HG03460 (cell line): Measurements from ENCODE around the gene DPM2.

Experiments used
- ATAC-seq: cut with Tn5 transposase; IDR thresholded peaks from one replicate; pipeline ENCODE4 v1.9.1; 2021; ENCODE audit not compliant: unreplicated experiment

The DPM2 gene, protein sequence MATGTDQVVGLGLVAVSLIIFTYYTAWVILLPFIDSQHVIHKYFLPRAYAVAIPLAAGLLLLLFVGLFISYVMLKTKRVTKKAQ

GRCh38 chr9:127937388-127938297, at the start of gene DPM2:
Gene DPM2, minus strand, starts transcription at chr9:127937854. Its CDS starts 34 bp downstream, at chr9:127937820.
- peak; percentile 93 for ATAC-seq

DNA sequence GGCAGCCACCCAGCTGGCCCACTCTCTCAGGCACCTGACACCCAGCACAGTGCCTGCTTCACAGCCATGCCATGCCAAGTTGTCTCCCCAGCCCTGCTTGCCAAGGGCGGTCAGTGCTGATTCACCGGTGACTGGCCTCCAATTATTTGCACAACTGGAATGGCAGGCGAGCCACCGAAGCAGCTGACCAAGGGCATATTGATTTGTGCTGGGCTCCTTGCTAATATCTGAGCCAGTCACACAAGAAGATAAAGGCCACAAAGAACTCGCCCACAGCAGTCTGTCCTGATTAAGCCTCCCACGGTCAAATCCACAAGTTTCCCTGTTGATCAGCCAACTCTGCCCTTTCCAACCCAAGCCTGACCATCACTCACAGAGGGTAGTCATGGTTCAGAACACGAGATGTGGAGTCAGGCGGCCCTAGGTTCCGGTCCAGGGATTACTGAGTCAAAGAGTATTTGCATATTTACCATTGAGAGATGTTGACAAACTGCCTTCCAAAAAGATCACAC, 49.5 kb upstream of the DPM2 start:
- ATAC-seq, result no peak

- no peak for ATAC-seq
Observed at GRCh38 chr9:127985011-127985410, 47.4 kb upstream of the DPM2 start.

- ATAC-seq, result peak; percentile 32
Observed at GRCh38 chr9:127983847-127984289, 46.2 kb upstream of the DPM2 start.

GRCh38 chr9:127982912-127983311, 45.3 kb upstream of the DPM2 start:
- no peak for ATAC-seq

GRCh38 chr9:127981559-127982121, 44.0 kb upstream of the DPM2 start:
- ATAC-seq, result no peak

DNA sequence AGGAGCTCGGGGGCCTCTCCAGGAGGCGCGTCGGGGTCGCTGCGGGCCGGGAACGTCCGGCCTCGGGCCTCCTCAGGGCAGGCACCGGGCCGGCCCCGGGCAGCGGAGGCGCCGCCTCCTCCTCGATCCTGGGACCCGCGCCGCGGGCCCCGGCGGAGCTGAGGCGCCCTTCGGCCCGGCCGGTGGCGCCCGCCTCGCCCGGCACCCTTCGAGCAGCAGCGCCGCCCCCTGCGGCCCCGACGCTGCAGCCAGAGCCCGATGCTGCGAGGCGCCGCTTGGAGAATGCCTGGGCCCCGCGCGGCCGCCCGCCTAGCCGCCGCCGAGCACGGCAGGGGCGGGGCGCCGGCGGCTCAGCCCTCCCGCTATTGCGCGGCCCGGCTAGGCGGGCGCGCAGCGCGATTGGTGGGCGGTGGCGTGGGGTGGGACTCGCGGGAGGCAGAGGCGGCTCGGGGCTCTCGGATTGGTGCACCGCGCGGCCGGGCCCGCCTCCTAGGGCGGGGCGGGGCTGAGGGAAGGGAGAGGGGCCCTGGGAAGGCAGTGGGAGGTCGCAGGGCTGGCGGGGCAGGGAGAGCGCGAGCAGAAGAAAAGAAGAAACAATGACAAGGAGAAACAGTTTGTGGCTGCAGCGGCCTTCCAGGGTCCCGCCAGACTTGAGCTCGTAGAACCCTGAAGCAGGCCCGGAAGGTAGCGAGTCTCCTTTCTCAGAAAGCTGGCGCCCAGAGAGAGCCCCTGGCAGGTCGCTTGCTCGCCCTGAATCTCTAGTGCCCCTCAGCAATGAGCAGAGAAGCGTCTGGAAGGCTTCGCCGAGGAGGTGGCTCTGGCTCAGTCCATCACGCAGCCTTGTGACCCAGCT, 43.3 kb upstream of the DPM2 start, which contains the start of gene EEIG1:
TSS of gene EEIG1 (minus strand) at position 284 of the 853 bp plus-strand sequence. CDS start 852 bp downstream, outside the sequence.
- ATAC-seq, result peak; percentile 60

GRCh38 chr9:127980060-127980705, 42.5 kb upstream of the DPM2 start:
- ATAC-seq, result peak; percentile 29

GRCh38 chr9:127979333-127980059, 41.8 kb upstream of the DPM2 start:
- no peak for ATAC-seq

DNA sequence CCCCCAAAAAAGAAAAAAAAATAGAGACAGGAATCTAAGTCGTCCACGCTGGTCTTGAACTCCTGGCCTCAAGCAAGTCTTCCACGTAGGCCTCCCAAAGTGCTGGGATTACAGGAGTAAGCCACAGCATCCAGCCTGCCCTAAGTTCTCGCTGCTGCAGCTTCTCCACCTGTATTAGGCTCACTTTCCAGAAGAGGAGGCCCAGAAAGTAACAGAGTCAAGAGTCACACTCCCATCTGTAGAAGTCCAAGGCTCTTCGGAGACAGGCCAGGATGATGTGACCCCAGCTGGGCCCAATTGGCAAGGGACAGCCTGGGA, 41.3 kb upstream of the DPM2 start:
- no peak for ATAC-seq

- no peak for ATAC-seq
Observed at GRCh38 chr9:127977884-127978647, 40.4 kb upstream of the DPM2 start.

- no peak for ATAC-seq
Observed at GRCh38 chr9:127977009-127977883, 39.6 kb upstream of the DPM2 start.

DNA sequence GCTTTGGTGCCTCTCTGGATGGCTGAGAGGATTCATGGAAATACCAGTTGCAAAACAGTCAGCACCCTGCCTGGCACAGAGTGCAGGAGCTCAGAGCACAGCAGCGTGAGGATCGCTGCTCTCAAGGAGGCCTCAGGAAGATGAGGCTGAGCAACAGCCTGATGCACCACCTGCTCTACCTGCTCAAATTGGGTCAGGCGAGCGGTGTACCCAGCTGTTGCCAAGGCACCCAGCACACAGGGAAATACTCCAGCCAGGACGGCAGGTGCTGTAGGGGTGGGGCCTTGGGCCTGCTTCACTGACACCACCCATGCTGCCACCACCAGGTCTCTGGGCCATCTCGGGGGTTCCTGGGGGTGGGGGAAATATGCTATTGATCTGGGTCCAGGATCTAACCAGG, 38.8 kb upstream of the DPM2 start:
- ATAC-seq, result no peak

- ATAC-seq, result no peak
Observed at GRCh38 chr9:127975376-127976315, 38.0 kb upstream of the DPM2 start.

DNA sequence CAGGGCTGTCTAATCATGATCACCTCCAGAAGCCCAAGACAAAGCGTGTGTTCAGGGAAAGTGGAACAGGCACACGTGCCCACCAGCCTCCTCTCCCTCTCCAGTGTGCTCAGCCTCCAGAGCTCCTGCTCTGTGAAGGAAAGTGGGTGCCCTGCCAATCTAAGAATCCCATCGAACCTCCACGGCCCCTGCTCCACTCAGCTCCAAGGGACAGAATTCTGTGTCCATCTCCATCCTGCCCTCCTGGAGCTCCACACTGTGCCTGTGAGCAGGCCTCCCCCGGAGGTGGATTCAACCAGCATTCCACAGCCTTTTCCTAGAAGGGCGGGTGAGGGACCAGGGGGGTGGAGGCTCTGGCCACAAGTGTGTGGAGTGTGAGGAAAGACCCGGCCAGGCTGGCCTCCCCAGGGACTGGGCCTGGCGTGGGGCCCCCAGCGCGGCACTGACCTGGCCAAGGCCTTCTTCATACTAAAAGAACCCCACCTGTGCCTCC, 37.2 kb upstream of the DPM2 start:
- no peak for ATAC-seq

GRCh38 chr9:127974001-127974768, 36.5 kb upstream of the DPM2 start:
- ATAC-seq, result no peak
